ENCODE measurements around the gene B4GAT1.
A peak's percentile ranks its signal among the peaks of the same experiment; 100 is the strongest.
"Not testable (repeated sequence)": the region's sequence is repeated elsewhere in the genome, so short reads cannot be mapped to it uniquely, and the experiment has no call there.

The B4GAT1 gene

GRCh38 chr11:66363187-66363601, 15.8 kb upstream of the B4GAT1 start:
- DNase-seq (ENCODE audit: low spot score), result no peak

DNA sequence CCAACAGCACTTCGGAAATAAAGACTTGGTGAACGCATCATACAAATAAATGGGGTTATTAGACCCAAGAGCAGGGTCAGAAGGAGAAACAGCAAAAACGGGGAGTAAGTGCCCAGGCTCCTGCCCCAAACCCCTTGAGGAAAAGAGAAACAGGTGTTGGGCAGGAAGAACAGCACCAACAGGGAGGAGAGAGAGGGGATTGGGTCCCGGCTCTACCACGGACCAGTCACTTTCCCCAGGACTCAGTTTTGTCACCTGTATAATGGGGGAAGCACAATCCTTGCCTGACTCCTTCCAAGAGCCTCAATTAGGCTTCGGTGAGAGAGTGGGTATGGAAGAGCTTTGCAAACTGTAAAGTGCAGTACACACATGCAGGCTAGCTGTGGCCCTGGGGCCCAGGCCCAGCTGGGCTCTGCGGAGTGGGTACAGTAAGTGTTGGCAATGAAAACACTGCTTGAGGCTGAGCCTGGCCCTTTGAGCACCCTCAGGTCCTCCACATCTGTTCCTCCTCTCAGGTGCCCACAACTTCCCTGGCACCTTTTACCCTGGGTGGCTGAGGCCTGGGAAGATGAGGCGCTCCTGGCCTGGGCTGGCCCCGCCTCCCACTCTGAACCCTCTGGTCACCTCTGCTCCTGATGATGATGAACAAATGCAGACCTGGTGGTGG, 15.2 kb upstream of the B4GAT1 start:
- DNase-seq (ENCODE audit: low spot score), result no peak

DNA sequence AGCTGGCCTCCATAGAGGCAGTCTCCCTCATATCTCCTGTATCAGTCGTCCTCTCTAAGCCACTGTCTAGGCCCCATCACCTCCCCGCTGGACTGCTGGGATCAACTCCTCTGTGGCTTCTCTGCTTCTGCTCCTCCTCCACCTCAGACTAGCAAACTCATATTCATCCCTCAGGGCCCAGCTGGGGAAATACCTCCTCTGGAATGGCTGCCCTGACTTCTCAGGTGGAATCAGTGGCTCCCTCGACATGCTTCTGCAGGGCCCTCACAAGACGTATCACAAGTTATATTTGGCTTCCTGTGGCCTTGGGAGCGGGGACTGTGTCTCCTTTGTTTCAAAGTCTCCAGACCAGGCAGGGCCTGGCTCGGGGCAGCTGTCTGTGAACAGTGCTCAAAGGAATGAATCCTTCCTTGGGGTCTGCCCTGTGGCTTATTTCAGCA, 14.1 kb upstream of the B4GAT1 start:
- no peak for DNase-seq (ENCODE audit: low spot score)

DNA sequence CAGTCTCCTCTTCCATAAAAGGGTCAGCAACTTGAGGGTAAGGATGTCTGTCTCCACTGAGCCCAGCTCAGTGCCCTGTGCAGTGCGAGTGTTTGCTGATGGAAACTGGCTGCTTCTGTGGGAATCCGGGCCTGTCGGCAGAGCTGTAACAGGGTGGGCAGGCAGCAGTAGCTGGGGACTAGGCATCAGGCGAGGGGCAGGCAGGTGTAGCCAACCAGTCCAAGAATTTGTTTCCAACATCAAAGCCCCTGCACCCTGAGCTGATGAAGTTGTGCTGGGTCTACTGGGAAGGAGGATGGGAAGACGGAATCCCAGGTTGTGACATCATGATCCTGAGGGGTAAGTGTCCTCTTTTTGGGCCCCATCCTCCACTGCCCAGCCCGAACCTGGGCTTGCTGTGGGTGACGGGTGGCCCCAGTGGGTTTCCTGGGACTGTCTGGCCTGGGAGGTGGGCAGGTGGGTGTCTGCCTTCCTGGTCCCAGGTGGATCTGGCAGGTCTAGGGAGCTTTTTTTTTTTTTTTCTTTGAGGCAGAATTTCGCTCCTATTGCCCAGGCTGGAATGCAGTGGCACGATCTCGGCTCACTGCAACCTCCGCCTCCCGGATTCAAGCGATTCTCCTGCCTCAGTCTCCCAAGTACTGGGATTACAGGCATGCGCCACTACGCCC, 13.1 kb upstream of the B4GAT1 start:
- no peak for DNase-seq (ENCODE audit: low spot score)

- DNase-seq (ENCODE audit: low spot score), result no peak
Measured at GRCh38 chr11:66359662-66360087, 12.2 kb upstream of the B4GAT1 start.

DNA sequence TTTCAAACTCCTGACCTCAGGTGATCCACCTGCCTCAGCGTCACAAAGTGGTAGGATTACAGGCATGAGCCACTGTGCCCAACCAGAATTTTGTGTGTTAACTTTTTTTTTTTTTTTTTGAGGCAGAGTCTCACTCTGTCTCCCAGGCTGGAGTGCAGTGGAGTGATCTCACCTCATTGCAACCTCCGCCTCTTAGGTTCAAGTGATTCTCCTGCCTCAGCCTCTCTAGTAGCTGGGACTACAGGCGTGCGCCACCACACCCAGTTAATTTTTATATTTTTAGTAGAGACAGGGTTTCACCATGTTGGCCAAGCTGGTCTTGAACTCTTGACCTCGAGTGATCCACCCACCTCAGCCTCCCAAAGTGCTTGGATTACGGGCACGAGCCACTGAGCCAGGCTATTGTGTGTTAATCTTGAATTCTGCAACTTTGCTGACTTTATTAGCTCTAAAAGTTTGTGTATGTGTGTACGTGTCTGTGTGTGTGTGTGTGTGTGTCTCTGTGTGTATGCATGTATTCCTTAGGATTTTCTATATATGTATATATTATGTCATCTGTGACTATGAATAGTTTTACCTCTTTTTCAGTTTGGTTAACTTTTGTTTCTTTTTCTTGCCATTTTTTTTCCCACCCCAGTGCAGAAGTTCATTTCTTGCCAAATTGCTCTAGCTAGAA, 3.3 kb upstream of the B4GAT1 start:
- DNase-seq (ENCODE audit: low spot score), result not testable (repeated sequence)

GRCh38 chr11:66349084-66349386, 1.6 kb upstream of the B4GAT1 start:
- DNase-seq (ENCODE audit: low spot score), result no peak

DNA sequence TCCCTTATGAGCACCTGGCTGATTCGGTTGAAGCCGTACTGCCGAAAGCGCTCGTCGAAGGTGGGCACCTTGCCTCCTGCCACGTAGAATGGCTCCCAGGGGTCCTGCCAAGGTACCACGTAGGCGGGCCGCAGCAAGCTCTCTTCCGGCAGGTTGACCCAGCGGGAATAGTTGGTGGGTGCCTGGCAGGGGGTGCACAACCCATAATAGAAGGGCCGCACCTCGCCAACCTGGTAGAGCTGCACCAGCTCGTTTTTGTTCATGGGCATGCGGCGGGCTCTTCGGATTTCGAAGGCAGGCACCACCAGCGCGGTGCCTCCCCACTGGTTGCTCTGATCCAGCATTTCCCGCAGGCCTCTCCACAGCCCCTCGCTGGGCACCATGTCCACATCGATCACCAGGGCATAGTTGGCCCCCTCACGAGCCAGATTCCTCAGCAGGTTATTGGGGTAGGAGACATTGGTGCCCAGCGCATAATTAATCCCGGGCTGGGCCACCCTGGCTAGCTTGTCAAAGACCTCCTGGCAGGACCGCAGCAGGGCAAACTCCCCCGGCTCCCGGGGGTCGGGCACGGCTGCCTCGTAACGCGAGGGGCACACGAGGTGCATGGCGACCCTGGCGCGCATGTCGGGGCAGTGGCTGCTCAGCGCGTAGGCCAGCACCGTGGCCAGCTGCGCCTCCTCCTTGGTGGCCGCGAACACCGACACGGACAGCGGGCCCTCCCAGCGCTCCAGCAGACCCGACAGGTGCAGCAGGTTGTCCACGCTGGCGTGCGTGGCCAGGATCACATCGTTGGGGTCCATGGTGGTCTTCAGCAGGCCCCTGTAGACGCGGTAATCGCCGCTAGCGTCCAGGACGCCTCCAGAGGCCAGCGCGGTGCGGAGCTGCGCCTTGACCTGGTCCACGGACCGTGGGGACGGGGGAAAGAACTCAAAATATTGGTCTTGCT, 679 bp downstream of the B4GAT1 start:
- no peak for DNase-seq (ENCODE audit: low spot score)

DNA sequence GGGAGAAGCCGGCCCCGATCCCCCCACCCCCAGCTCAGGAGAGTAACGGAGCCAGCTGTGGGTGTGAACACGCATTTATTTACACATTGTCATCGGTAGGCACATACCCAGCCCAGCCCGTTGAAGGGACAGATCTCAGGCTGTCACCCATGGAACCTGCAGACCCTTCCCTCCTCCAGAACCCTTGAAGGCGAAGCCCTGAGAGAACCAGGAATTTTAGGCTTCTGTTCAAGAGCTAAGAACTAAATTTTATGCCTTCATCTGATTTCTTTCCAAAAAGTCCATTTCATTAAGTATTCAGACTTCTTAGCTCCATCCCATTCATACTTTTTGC, 2.1 kb downstream of the B4GAT1 start:
- no peak for DNase-seq (ENCODE audit: low spot score)

DNA sequence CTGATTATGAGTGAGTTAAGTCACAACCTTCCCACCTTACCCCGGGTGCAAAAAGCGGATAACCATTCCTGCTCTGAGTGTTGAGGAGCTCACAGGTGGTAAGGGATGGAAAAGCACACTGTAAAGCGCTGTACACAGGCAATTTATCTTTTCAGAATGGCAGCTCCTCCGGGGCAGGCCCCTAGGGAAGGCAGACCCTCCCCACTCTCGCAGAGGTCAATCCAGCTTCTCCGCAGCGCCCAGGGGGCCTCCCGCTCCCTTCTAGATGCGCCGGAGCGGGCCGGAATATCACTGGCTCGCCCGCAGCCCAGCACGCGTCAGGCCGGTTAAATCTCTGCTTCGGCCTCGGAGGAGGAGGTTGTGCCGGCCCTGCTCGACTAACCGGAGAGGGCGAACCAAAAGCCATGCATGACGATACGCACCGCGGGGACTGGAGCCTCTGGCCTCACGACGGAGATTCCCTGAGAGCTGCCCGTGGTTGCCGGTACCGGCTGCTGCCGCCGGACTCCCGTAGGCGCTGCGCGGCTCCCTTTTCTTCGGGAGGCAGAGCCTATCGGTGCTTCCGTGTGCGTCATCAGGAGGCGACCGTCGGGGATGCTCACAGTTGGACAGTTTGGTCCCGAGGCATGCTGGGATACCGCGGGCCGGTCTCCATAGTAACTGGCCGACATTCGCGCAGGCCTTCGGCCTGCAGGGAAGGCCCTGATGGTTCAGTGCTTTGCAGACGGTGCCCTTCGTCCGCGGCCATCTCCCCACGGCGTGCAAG, 2.7 kb downstream of the B4GAT1 start, which contains the start of gene BRMS1:
TSS of gene BRMS1 (minus strand) at position 555 of the 766 bp plus-strand sequence. CDS start 2,870 bp downstream, outside the sequence.
- DNase-seq (ENCODE audit: low spot score), result peak; percentile 97

- DNase-seq (ENCODE audit: low spot score), result no peak
Measured at GRCh38 chr11:66343176-66343575, 4.3 kb downstream of the B4GAT1 start.

DNA sequence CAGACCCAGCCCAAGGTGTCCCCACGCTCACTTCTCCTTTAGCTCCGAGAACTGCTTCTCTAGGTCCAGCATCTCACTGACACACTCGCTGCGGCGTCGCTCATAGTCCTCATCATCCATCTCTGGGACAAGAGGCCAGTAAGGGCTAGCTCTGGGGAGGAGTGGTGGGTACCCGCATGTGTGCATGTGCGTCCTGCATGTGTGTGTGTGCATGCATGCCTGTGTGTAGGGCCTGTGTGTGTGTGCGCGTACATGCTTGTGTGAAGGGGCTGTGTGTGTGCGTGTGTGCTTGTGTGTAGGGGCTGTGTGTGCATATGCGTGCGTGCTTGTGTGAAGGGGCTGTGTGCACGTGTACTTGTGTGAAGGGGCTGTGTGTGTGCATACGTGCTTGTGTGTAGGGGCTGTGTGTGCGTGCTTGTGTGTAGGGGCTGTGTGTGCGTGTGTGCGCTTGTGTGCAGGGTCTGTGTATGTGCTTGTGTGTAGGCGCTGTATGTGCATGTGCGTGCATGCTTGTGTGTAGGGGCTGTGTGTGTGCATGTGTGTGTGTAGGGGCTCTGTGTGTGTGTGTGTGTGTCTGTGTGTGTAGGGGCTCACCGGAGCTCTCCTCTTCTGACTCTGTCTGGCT, 5.8 kb downstream of the B4GAT1 start:
- DNase-seq (ENCODE audit: low spot score), result no peak

DNA sequence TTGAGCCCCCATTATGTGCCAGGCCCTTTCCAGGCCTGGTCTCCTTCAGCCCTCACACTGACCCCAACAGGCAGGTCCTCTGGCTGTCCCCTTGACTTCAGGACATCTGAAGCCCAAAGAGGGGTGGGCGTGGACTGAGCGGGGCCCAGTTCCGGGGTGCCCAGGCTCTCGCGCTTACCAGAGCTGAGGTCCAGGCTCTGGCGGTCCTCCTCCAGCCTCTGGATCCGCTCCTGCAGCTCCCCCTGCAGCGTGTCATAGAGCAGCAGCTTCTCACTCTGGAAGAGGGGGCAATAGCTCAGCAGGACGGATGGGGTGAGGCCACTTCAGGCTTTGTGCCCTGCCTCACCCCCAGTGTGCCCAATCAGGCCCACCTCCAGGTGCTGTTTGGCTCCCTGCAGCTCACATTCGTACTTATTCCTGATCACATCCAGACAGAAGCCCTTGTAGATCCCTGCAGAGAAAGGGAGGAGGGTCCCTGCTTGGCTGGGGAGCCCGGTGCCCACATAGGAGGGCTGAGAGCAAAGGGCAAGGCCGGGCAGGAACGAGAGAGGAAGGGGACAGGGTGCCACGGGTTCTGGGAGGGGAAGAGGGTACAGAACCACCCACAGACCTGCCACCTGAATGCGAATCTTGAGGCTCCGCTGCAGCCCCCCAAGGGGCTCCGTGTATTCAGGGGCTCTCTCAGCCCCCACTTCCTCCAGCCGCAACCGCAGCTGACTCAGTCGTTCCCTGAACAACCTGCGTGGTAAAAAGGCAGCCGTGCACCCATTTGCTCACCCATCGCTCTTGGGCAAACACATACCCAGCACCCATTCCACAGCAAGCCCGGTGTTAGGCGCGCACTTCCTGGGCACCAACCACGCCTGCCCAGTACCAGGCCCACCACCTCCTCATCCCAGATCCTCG, 6.6 kb downstream of the B4GAT1 start:
- DNase-seq (ENCODE audit: low spot score), result no peak

DNA sequence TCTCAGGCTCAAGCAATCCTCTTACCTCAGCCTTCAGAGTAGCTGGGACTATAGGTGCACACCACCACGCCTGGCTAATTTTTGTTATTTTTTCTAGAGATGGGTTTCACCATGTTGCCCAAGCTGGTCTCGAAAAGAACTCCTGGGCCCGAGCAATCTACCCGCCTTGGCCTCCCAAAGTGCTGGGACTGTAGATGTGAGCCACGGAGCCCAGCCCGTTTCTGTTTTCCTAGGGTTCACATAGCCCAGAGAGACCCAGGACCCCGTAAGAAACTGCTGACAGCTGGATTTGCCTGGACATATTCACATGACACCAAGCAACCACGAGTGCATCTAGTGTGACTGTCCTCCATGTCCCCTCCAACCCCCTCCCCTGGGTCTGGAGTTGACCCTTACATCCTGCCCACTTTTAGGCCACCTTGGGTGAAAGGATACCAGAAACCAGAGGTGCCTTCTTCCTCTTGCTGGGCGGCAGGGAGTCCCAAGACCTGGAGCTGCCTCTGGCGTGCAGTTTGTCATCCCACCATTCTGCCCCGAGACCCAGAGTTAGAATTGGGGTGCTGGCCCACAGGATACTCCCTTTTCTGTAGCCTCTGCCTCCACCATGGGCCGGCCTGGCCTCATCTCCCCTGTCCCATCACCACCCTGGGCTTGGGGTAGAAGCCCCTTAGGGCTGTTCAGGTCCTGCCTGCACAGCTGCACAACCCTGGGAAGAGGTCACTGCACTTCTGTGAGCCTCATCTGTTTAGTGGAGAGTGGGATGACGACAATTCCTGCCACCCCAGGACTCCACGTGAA, 7.5 kb downstream of the B4GAT1 start:
- no peak for DNase-seq (ENCODE audit: low spot score)

GRCh38 chr11:66339162-66339675, 8.2 kb downstream of the B4GAT1 start:
- no peak for DNase-seq (ENCODE audit: low spot score)

DNA sequence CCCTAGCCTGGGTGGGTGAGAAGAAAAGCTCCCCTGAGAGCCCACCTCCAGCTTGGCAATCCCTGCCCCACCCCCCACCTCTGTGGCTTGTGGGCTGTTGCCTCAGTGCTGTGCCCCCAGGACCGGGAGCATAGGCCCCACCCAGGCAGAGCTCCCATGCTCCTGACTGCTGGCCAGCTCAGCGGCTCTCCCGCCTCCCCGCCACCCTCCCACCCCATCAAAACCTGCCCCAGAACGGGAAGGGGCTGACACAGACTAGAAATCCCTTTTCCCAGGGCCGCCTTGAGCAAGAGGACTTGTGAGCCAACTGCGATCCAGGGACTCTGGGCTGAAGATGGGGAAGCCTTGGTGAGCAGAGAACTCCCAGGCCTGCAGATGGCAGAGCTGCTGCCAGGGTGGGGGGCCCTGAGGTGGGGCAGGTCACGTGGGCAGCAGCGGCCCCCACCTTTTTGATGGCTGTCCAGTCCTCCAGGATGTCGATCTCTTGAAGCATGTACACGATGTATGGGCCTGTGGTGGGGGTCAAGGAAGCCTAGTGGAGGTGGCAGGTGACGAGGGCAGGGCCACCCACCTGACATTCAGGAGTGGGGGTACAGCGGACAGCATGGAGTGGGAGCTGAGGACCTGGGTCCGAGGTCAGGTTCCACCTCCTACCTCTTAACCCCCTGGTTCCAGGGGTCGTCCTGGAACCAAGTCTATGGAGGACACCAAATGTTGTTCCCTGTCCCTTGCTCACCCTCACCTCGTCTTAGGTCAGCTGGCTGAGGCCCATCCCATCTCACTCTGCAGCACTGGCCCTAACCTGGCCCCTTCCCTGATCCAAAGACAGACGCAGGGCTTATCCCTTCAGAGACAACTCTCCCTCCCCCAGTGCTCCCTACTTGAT, 8.9 kb downstream of the B4GAT1 start:
- DNase-seq (ENCODE audit: low spot score), result no peak

DNA sequence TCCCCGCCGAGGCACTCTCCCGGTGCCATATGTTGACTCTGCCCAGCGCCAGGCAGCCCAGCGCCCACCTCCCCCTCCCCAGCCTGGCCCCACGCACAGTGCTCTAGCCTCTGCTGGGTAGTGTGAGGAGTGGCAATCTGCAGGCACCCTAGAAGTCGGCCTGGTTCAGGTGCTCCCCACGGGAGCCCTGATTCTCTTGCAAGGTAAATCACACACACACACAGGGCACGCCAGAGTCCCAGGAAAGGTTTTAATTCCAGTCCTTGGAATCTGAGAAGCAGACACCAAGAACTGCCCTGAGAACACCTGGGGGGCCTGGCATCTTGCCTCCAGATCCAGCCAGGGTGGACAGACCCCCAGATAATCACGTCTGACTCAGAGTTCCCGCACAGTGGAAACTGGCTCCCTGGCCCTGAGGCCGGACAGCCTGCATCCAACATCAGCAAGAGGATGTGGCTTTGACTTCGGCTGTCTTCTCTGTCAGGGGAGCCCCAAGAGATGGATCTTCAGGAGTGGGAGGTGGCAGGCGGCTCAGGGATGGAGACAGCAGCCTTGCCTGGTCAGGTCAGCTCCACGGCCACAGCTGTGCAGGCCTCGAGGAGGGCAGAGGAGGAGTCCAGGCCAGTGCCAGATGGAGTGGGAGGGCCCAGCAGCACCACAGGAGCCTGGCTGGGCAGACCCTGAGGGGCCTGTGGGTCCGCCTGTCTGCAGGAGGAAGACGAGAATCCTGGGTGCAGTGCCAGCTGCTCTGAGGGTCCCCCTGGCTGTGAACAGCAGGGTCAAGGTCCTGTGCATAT, 10.1 kb downstream of the B4GAT1 start:
- no peak for DNase-seq (ENCODE audit: low spot score)
